OCI-LY1 (cell line): ENCODE results near the gene FBXW4.

Experiments
- H2AFZ ChIP-seq: fragments of 200-600 bp; sonication (generic), shearing (Covaris generic); 2 replicates; pipeline ENCODE4 v1.6.0; 2014; ENCODE audit warnings: antibody characterized with exemption, mild to moderate bottlenecking, low read length
- H3F3A ChIP-seq: fragments of 200-600 bp; sonication (generic), shearing (Covaris generic); 2 replicates; pipeline ENCODE4 v1.6.0; 2014; ENCODE audit warnings: mild to moderate bottlenecking, antibody characterized with exemption, low read length, moderate library complexity; ENCODE audit not compliant: insufficient read depth
- H3K27ac ChIP-seq: fragments of 200-600 bp; sonication (generic); 2 replicates; pipeline ENCODE4 v1.5.1; 2014; ENCODE audit warnings: low read length, mixed run types, mild to moderate bottlenecking, low read depth; ENCODE audit not compliant: poor library complexity, severe bottlenecking
- H3K27me3 ChIP-seq: fragments of 200-600 bp; sonication (generic); 2 replicates; pipeline ENCODE4 v1.6.0; 2014; ENCODE audit warnings: antibody characterized with exemption, mild to moderate bottlenecking, low read length, moderate library complexity; ENCODE audit not compliant: insufficient read depth
- H3K36me3 ChIP-seq: fragments of 200-600 bp; sonication (generic); 2 replicates; pipeline ENCODE4 v1.6.1; 2014; ENCODE audit warnings: mild to moderate bottlenecking, antibody characterized with exemption, low read length, moderate library complexity, mixed read lengths; ENCODE audit not compliant: insufficient read depth
- H3K4me1 ChIP-seq: fragments of 200-600 bp; sonication (generic); 2 replicates; pipeline ENCODE4 v1.5.1; 2014; ENCODE audit warnings: mild to moderate bottlenecking, low read length, moderate library complexity; ENCODE audit not compliant: insufficient read depth, severe bottlenecking
- H3K4me2 ChIP-seq: fragments of 200-600 bp; sonication (generic), shearing (Covaris generic); 2 replicates; pipeline ENCODE4 v1.6.1; 2014; ENCODE audit warnings: low read length
- H3K4me3 ChIP-seq: fragments of 200-600 bp; sonication (generic); 2 replicates; pipeline ENCODE4 v1.5.1; 2014; ENCODE audit warnings: low read length, low read depth, mild to moderate bottlenecking, mixed read lengths; ENCODE audit not compliant: poor library complexity, severe bottlenecking
- H3K79me2 ChIP-seq: fragments of 200-600 bp; shearing (Covaris generic); 2 replicates; pipeline ENCODE4 v1.6.1; 2016; ENCODE audit warnings: mixed run types, low read length, mixed read lengths; ENCODE audit not compliant: insufficient read depth
- H3K9ac ChIP-seq: fragments of 200-600 bp; sonication (generic), shearing (Covaris generic); 2 replicates; pipeline ENCODE4 v1.6.1; 2014; ENCODE audit warnings: mild to moderate bottlenecking, low read length, mixed read lengths
- H3K9me2 ChIP-seq: fragments of 200-600 bp; sonication (generic), shearing (Covaris generic); 2 replicates; pipeline ENCODE4 v1.6.1; 2014; ENCODE audit warnings: low read depth, mild to moderate bottlenecking, low read length, mixed read lengths
- H3K9me3 ChIP-seq: fragments of 200-600 bp; shearing (Covaris generic); 2 replicates; pipeline ENCODE4 v1.6.1; 2014; ENCODE audit warnings: low read length, mixed read lengths
- H4K20me1 ChIP-seq: fragments of 200-600 bp; sonication (generic), shearing (Covaris generic); 2 replicates; pipeline ENCODE4 v1.6.0; 2016; ENCODE audit warnings: mild to moderate bottlenecking, low read length; ENCODE audit not compliant: insufficient read depth
- EZH2 ChIP-seq: fragments of 200-600 bp; sonication (generic), shearing (Covaris generic); IDR thresholded peaks from 2 replicates; pipeline ENCODE4 v1.8.0; 2017; ENCODE audit warnings: borderline replicate concordance, mixed run types, mild to moderate bottlenecking, antibody characterized with exemption, low read length, moderate library complexity, mixed read lengths
- TF ChIP-seq, protein P1 (sequence below): fragments of 200-600 bp; sonication (generic), shearing (Covaris generic); IDR thresholded peaks from 2 replicates; pipeline ENCODE4 v1.5.1; 2017; ENCODE audit warnings: mild to moderate bottlenecking, antibody characterized with exemption, low read length, moderate library complexity, mixed read lengths

FBXW4 gene

DNA sequence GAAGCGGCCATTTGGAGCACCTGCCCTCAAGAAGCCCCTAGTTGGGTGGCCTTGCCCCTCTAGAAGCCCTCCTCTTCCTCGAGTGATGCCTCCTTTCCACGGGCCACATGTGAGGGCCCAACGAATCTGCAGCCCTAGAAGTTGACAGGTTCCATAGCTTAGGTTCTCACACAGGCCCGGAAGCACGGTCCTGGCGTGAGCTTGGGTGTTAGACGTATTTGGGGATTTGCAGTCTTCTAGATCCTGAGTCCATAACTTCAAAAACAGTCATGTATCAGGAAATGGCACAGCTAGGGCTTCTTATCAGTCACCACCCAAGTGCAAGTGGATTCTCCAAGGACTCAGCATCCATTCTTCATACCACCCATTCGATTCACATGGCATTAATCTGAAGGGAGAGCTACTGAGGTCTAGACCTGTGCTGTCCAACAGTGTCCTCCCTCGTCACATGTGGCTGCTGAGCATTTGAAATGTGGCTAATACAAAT is 477 bp upstream of the FBXW4 start:
- Histone ChIP-seq H2AFZ (peak overlapping the region; percentile 93), H3K9me3 (no peaks in the 10 kb centered on the region), H3K4me1 (peaks cover 40% of the 10 kb centered on the region), H3K9ac (peak overlapping the region; percentile 97), H3K36me3 (no peaks in the 10 kb centered on the region; the same call in 1 of the 2 replicates), H3K9me2 (no peaks in the 10 kb centered on the region), H3K4me3 (peak overlapping the region; percentile 96), H3F3A (no peaks in the 10 kb centered on the region), H3K4me2 (peak overlapping the region; percentile 93), H3K79me2 (peaks cover 24% of the 10 kb centered on the region), H3K27me3 (no peaks in the 10 kb centered on the region), H4K20me1 (no peaks in the 10 kb centered on the region), H3K27ac (peak overlapping the region; percentile 35)
- TF ChIP-seq EZH2, result no peak
- TF ChIP-seq, protein P1, sequence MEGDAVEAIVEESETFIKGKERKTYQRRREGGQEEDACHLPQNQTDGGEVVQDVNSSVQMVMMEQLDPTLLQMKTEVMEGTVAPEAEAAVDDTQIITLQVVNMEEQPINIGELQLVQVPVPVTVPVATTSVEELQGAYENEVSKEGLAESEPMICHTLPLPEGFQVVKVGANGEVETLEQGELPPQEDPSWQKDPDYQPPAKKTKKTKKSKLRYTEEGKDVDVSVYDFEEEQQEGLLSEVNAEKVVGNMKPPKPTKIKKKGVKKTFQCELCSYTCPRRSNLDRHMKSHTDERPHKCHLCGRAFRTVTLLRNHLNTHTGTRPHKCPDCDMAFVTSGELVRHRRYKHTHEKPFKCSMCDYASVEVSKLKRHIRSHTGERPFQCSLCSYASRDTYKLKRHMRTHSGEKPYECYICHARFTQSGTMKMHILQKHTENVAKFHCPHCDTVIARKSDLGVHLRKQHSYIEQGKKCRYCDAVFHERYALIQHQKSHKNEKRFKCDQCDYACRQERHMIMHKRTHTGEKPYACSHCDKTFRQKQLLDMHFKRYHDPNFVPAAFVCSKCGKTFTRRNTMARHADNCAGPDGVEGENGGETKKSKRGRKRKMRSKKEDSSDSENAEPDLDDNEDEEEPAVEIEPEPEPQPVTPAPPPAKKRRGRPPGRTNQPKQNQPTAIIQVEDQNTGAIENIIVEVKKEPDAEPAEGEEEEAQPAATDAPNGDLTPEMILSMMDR, result no peak

DNA sequence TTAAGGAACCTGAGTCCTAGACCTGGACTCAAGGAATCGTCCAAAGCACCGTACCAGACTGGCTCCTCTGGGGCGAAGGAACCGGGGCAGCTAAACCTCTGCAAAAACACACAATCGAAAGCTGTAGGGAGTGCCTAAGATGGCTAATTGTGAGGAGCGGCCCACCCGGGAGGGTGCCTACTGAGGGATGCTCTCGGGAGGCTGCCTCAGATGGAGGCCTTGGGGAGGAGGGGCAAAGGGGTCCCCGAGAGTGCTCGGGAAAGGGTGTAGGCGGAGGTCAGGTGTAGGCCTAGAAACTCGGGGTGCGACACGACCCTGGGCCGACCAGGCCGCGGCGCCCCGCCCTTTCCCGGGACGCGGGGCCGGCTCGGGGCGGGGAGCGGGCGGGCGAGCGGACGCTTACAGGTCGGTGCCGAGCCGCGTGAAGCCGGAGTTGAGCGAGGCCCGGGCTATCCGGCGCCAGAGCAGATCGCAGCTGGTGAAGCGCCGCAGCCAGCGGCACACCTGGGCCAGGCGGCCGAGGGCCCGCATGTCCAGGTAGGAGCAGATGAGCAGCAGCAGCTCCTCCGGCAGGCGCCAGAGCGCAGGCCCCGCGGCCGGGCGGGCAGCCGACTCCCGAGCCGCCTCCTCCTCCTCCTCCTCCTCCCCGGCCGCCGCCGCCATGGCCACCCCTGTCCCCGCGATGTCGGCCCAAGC is 844 bp downstream of the FBXW4 start:
- Histone ChIP-seq H3F3A (no peaks in the 10 kb centered on the region), H3K4me1 (peaks cover 48% of the 10 kb centered on the region), H3K9me3 (no peaks in the 10 kb centered on the region), H2AFZ (0 out of 2 replicates have a peak overlapping the region, but pooled peaks have one; percentile 70), H3K27ac (peak overlapping the region; percentile 76), H3K4me3 (peak overlapping the region; percentile 96), H3K4me2 (peak overlapping the region; percentile 93), H4K20me1 (no peaks in the 10 kb centered on the region), H3K27me3 (no peaks in the 10 kb centered on the region), H3K9ac (peak overlapping the region; percentile 97), H3K36me3 (no peaks in the 10 kb centered on the region), H3K9me2 (no peaks in the 10 kb centered on the region), H3K79me2 (peaks cover 33% of the 10 kb centered on the region)
- no peak for TF ChIP-seq EZH2
- TF ChIP-seq, protein P1, result no peak

DNA sequence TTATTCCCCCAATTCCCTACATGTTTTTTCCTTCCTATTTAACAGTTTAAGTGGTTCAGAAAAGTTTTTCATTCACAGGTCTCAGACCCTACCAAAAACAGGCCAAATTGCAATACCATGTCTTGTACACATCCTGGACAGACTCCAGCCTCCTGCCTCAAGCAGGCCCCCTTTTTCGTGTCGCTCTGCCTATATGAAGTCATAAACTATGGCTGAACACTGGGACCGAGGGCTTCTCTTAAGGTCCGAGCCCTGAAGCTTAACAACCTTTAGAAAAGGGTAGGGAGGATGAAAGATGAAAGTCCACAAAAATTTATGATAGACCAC is 1.4 kb downstream of the FBXW4 start:
- no peaks in the 10 kb centered on the region for H4K20me1 ChIP-seq
- no peaks in the 10 kb centered on the region for H3K36me3 ChIP-seq
- no peaks in the 10 kb centered on the region for H3K9me2 ChIP-seq
- H3K79me2 ChIP-seq, result peaks cover 33% of the 10 kb centered on the region
- peak overlapping the region; percentile 76 for H3K27ac ChIP-seq
- H3K4me2 ChIP-seq, result peak overlapping the region; percentile 93
- H3K4me1 ChIP-seq, result peaks cover 48% of the 10 kb centered on the region
- no peaks in the 10 kb centered on the region for H3F3A ChIP-seq
- no peak for TF ChIP-seq EZH2
- TF ChIP-seq, protein P1, result no peak
- H2AFZ ChIP-seq, result no peak overlapping the region
- peak overlapping the region; percentile 96 for H3K4me3 ChIP-seq
- H3K9me3 ChIP-seq, result no peaks in the 10 kb centered on the region
- no peaks in the 10 kb centered on the region for H3K27me3 ChIP-seq
- peak overlapping the region; percentile 97 for H3K9ac ChIP-seq
